ENCODE data around the gene MCRS1. TPM values are rescaled to one million over a fixed set of nuclear protein-coding genes. Genes with fewer than 3 reads are reported as not detected.

MCRS1 gene
- total RNA-seq, 1 experiment from 2014 or later = 103 TPM

GRCh38 chr12:49578471-49579112, 10.7 kb upstream of the MCRS1 start:
- H3K79me1 ChIP-seq (ENCODE audit: insufficient read depth, low read depth, low read length, poor library complexity, severe bottlenecking) = no peaks in the 10 kb centered on the region
- no peak overlapping the region for H4K8ac ChIP-seq (replicated peaks; ENCODE audit: insufficient read length, low read depth, low read length)
- H3K27me3 Mint-ChIP-seq (ENCODE audit: low read depth) = peaks cover 2% of the 10 kb centered on the region; the same call in 1 of the 2 replicates
- no peaks in the 10 kb centered on the region for H3K27me3 ChIP-seq (ENCODE audit: insufficient read depth, low read length)
- H3K4me1 ChIP-seq (ENCODE audit: insufficient read depth, low read length) = no peaks in the 10 kb centered on the region
- no peak overlapping the region for H4K5ac ChIP-seq (ENCODE audit: insufficient read length, low read depth, low read length)
- no peak overlapping the region for H3K18ac ChIP-seq (ENCODE audit: insufficient read length, low read depth, low read length)
- no peak overlapping the region for H2AK5ac ChIP-seq (ENCODE audit: insufficient read length, low read length)
- peaks cover 9% of the 10 kb centered on the region in 2 experiments for H3K4me1 Mint-ChIP-seq
- H3K27ac Mint-ChIP-seq = peak overlapping the region in 2 of 3 experiments; percentile 16 to 32; a peak in 1 of 7 replicates
- WGBS (ENCODE audit: extremely low coverage, insufficient read length, low lambda C conversion rate) = no CpG with 5 or more reads among the region's 13 CpGs
- no peak overlapping the region for H3K56ac ChIP-seq (ENCODE audit: insufficient read length, low read depth, low read length)
- no peak overlapping the region for H4K91ac ChIP-seq (ENCODE audit: insufficient read length, low read depth, low read length)
- no peak overlapping the region for H3K23ac ChIP-seq (ENCODE audit: insufficient read length, low read depth, low read length)
- no peak overlapping the region for H2BK5ac ChIP-seq (ENCODE audit: insufficient read length, low read length)
- H3K36me3 Mint-ChIP-seq (ENCODE audit: insufficient read depth in 1 of 3, low read depth in 3 of 3) = peaks cover 2 to 15% (median 10%) of the 10 kb centered on the region in 3 experiments; a peak in 5 of 7 replicates
- no peak for DNase-seq
- H2BK15ac ChIP-seq (ENCODE audit: low read depth, low read length) = no peak overlapping the region
- no peak overlapping the region for H3K4me3 Mint-ChIP-seq
- no peak overlapping the region for H3K4me2 ChIP-seq (ENCODE audit: insufficient read depth, insufficient read length, low read length)
- H2BK20ac ChIP-seq (ENCODE audit: low read depth, low read length, poor library complexity, severe bottlenecking) = no peak overlapping the region
- no peak overlapping the region for H2BK120ac ChIP-seq (ENCODE audit: low read depth, low read length, poor library complexity, severe bottlenecking)
- no peak for TF ChIP-seq CTCF (conservative IDR thresholded peaks at IDR 0.05)
- no peak overlapping the region for H2BK12ac ChIP-seq (ENCODE audit: insufficient read length, low read depth, low read length)
- no peaks in the 10 kb centered on the region for H3K9me3 Mint-ChIP-seq
- no peak overlapping the region for H3K14ac ChIP-seq (ENCODE audit: insufficient read depth, low read length)
- H3K27ac ChIP-seq (ENCODE audit: insufficient read length, low read depth, low read length) = no peak overlapping the region
- no peak overlapping the region for H2AFZ ChIP-seq (ENCODE audit: low read length)
- no peaks in the 10 kb centered on the region for H3K23me2 ChIP-seq (ENCODE audit: insufficient read length, low read depth, low read length, poor library complexity, severe bottlenecking)
- no peak overlapping the region for H3K9ac ChIP-seq (ENCODE audit: extremely low read depth, insufficient read length, low read length)
- no peak overlapping the region for H3K4ac ChIP-seq (ENCODE audit: low read depth, low read length)
- H3T11ph ChIP-seq (ENCODE audit: low read length) = no peak overlapping the region
- no peaks in the 10 kb centered on the region for H3K79me2 ChIP-seq (ENCODE audit: insufficient read depth, low read length)
- no peaks in the 10 kb centered on the region for H3K9me3 ChIP-seq (ENCODE audit: control insufficient read depth, low read depth, low read length)
- peaks cover 3% of the 10 kb centered on the region for H4K20me1 ChIP-seq (ENCODE audit: control insufficient read depth, insufficient read depth, insufficient read length)

Data from H9 (cell line).